ENCODE results near the gene PLA2G6. TPM values are rescaled to one million over a fixed set of nuclear protein-coding genes. Genes with fewer than 3 reads are reported as not detected.
"Not testable (repeated sequence)": the region's sequence is repeated elsewhere in the genome, so short reads cannot be mapped to it uniquely, and the experiment has no call there.

Gene PLA2G6
- total RNA-seq, 1 experiment from 2014 or later: 29.9 TPM

- DNase-seq (ENCODE audit: low spot score) (no peak), ATAC-seq (no peak)
- no peaks in the 10 kb centered on the region; the same call in 1 of the 2 replicates for H3K27me3 Mint-ChIP-seq (ENCODE audit: low read depth)
- POLR2A ChIA-PET: no interaction called here
- no peak overlapping the region for H3K4me3 Mint-ChIP-seq
- CTCF ChIA-PET: interaction anchor here (0.8 kb wide), 1 partner anchor 20 kb away, joined by 3 read pairs; no protein-coding TSS in a partner anchor
- H3K4me1 Mint-ChIP-seq: peaks cover 6% of the 10 kb centered on the region; the same call in 1 of the 2 replicates
- no peaks in the 10 kb centered on the region for H3K9me3 Mint-ChIP-seq
- no peaks in the 10 kb centered on the region for H3K36me3 Mint-ChIP-seq
- TF ChIP-seq ATF1 (CRISPR knock-in tag; IDR thresholded peaks at IDR 0.05) (no peak), ZNF425 (CRISPR knock-in tag; conservative IDR thresholded peaks at IDR 0.05) (no peak), SOX15 (CRISPR knock-in tag; IDR thresholded peaks at IDR 0.05) (no peak), TEAD1 (CRISPR knock-in tag; IDR thresholded peaks at IDR 0.05) (no peak), ZNF281 (CRISPR knock-in tag; IDR thresholded peaks at IDR 0.05) (no peak), HMGXB4 (CRISPR knock-in tag; IDR thresholded peaks at IDR 0.05) (no peak), ZNF121 (CRISPR knock-in tag; IDR thresholded peaks at IDR 0.05) (no peak), MLX (CRISPR knock-in tag; IDR thresholded peaks at IDR 0.05) (no peak), FOXJ3 (CRISPR knock-in tag; IDR thresholded peaks at IDR 0.05; ENCODE audit: borderline replicate concordance) (no peak), GABPB1 (CRISPR knock-in tag; IDR thresholded peaks at IDR 0.05) (no peak)
- TF ChIP-seq, protein P1, sequence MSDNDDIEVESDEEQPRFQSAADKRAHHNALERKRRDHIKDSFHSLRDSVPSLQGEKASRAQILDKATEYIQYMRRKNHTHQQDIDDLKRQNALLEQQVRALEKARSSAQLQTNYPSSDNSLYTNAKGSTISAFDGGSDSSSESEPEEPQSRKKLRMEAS (CRISPR knock-in tag; IDR thresholded peaks at IDR 0.05): no peak
- H3K27ac Mint-ChIP-seq: no peak overlapping the region
These were observed 63.4 kb downstream of the PLA2G6 start for GRCh38 chr22:38118182-38118581.

DNA sequence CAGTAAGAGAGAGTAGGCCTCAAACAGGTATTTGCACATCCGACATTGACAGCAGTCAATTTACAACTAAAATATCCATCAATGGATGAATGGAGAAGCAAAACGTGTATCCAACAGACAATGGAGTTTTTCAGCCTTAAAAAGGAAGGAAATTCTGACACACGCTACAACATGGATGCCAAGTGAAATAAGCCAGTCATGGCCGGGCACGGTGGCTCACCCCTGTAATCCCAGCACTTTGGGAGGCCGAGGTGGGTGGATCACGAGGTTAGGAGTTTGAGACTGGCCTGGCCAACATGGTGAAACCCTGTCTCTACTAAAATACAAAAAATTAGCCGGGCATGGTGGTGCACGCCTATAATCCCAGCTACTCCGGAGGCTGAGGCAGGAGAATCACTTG is 64.1 kb downstream of the PLA2G6 start:
- H3K36me3 Mint-ChIP-seq; H3K4me3 Mint-ChIP-seq; POLR2A ChIA-PET; H3K4me1 Mint-ChIP-seq; ATAC-seq; H3K27me3 Mint-ChIP-seq (ENCODE audit: low read depth); DNase-seq (ENCODE audit: low spot score); H3K27ac Mint-ChIP-seq; H3K9me3 Mint-ChIP-seq: not testable (repeated sequence)
- CTCF ChIA-PET: interaction anchor here (0.8 kb wide), 1 partner anchor 19 kb away, joined by 3 read pairs; no protein-coding TSS in a partner anchor

- no peak overlapping the region for H3K27ac Mint-ChIP-seq
- peaks cover 8% of the 10 kb centered on the region for H3K4me1 Mint-ChIP-seq
- ATAC-seq (no peak), DNase-seq (ENCODE audit: low spot score) (no peak)
- CTCF ChIA-PET: interaction anchor here (0.5 to 11.1 kb wide), 13 partner anchors 8 to 88 kb away, joined by 3 to 222 read pairs (median 9); partner anchors contain the start of gene SLC16A8
- no peaks in the 10 kb centered on the region for H3K9me3 Mint-ChIP-seq
- no peak overlapping the region for H3K4me3 Mint-ChIP-seq
- no peaks in the 10 kb centered on the region; the same call in 1 of the 2 replicates for H3K27me3 Mint-ChIP-seq (ENCODE audit: low read depth)
- H3K36me3 Mint-ChIP-seq: no peaks in the 10 kb centered on the region
- POLR2A ChIA-PET: no interaction called here
- TF ChIP-seq ZNF281 (CRISPR knock-in tag; IDR thresholded peaks at IDR 0.05) (no peak), MYBL2 (CRISPR knock-in tag; IDR thresholded peaks at IDR 0.05) (no peak), CTCF (IDR thresholded peaks at IDR 0.05) (no peak), ZNF416 (CRISPR knock-in tag; IDR thresholded peaks at IDR 0.05) (no peak), ZNF317 (CRISPR knock-in tag; IDR thresholded peaks at IDR 0.05; ENCODE audit: borderline replicate concordance, low read depth) (no peak)
These were observed 66.0 kb downstream of the PLA2G6 start for GRCh38 chr22:38115423-38116205.
